AG08395 (cell line): Measurements from ENCODE around the gene PDIA2.
"Not testable (repeated sequence)": the region's sequence is repeated elsewhere in the genome, so short reads cannot be mapped to it uniquely, and the experiment has no call there.

ENCODE experiments used
- DNase-seq: peaks from one replicate; pipeline ENCODE4 v3.0.0; 2012; ENCODE audit warnings: mixed read lengths, low spot score

The PDIA2 gene

DNA sequence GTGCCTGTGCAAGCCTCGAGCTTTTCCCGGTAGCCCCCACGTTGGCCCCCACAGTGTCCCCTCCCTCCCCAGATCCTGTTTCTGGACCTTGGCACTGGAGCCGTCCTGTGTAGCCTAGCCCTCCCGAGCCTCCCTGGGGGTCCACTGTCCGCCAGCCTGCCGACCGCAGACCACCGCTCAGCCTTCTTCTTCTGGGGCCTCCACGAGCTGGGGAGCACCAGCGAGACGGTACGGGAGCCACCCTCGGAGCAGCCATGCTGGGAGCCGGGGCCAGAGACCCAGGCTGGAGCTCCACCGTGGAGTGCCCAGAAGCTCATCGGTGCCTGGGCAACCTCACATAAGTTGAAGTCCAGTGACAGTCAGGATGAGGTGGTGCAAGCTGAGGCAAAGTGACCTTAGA is 19.0 kb upstream of the PDIA2 start:
- DNase-seq, result no peak

DNA sequence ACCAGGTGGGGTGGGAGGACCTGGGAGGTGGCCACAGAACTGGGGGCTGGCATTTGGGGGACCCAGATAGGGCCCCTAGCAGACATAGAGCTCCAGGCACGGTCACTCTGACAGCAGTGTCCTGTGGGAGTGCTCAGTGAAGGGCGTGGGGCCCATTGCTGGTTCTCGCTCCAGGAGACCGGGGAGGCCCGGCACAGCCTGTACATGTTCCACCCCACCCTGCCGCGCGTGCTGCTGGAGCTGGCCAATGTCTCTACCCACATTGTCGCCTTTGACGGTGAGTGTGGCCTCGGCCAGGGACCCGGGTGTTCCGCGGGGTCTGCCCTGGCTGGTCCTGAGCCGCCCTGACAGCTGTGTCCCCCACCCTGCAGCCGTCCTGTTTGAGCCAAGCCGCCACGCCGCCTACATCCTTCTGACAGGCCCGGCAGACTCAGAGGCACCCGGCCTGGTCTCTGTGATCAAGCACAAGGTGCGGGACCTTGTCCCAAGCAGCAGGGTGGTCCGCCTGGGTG is 18.5 kb upstream of the PDIA2 start:
- no peak for DNase-seq

DNA sequence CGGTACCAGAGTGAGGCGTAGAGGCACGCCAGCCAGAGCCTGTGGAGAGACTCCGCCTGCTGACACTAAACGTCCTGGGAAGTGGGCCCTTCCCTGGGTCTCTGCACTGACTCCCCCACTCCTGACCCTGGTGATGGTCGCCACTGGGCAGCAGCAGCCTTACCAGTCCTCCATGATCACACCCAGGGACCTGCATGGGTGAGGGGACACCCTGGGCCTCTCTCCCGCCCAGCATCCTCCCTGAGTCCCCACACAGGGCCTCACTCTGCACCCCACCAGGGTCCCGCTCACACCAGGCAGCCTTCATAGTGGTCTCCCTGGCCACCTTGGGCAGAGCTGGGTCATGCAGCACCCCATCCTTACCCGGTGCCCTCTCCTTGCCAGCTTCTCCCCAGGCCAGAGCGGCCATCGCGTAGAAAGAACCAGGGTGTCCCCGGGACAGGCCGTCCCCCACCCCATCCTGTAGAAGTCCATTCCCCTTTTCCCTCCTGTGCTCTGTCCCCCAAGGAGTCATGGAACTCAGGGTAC is 17.9 kb upstream of the PDIA2 start:
- no peak for DNase-seq

DNA sequence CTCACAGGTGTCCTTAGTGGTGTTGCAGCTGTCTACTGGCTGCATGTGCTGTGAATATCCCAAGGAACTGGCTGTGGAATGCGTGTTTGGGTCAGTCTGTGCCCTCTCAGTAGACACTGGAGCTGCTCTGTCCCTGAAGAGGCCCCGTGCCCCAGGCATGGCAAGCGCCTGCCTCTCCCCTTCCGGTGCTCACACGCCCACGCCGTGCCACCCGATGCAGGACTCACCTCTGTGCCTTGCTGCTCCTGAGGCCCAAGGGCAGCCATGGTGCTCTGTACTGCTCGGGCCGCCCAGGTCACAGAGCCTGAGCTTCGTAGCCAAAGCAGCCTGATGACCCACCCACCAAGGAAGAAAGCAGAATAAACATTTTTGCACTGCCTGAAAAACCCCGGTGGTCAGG is 17.3 kb upstream of the PDIA2 start:
- DNase-seq, result no peak

DNA sequence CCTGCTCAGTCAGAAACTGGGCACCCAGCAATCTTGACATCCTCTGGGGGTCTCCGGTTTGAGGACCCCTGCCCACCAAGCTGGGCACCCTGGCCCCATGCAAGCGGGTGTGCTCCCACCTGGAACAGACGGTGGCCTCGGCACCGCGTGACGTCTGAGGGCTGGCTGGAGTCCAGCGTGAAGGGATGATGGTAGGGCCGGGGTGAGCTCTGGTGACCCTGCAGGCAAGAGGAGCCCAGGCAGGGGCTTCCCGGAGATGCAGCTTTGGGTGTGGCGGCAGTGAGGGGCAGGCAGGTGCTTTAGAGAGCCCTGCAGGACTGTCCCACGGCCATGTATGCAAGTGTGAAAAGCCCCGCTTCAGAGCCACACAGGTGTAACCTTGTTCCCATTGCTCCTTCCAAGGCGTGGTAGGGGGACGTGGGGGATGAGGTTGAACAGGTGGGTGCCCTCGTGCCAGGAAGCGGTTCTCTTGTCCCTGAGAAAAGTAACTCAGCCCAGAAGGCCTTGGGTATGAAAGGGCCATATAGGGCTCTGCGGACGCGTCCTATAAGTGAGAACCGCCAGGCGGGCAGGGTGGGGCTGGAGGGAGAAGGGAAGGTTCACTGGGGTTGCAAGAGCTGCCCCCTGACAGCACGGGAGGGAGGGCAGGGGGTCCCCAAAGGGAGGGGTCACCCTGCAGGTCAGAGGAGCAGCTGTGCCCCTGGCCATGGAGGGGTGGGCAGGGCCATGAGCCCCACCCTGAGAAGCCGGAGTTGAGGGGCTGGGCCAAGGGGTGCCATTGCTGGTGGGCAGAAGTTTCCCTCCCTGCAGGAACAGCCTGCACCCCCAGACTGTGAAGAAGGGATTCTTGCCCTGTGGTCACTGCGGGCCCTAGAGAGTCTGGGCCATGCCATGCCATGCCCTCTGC is 16.5 kb upstream of the PDIA2 start:
- no peak for DNase-seq

DNA sequence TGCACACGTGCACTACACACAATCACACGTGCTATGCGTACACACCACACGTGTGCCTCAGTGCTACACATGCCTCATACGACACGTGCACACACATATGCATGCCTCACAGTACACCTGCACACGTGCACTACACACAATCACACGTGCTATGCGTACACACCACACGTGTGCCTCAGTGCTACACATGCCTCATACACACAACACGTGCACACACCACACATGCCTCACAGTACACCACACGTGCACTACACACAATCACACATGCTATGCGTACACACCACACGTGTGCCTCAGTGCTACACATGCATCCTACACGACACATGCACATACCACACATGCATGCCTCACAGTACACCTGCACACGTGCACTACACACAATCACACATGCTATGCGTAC is 15.4 kb upstream of the PDIA2 start:
- DNase-seq, result not testable (repeated sequence)

DNA sequence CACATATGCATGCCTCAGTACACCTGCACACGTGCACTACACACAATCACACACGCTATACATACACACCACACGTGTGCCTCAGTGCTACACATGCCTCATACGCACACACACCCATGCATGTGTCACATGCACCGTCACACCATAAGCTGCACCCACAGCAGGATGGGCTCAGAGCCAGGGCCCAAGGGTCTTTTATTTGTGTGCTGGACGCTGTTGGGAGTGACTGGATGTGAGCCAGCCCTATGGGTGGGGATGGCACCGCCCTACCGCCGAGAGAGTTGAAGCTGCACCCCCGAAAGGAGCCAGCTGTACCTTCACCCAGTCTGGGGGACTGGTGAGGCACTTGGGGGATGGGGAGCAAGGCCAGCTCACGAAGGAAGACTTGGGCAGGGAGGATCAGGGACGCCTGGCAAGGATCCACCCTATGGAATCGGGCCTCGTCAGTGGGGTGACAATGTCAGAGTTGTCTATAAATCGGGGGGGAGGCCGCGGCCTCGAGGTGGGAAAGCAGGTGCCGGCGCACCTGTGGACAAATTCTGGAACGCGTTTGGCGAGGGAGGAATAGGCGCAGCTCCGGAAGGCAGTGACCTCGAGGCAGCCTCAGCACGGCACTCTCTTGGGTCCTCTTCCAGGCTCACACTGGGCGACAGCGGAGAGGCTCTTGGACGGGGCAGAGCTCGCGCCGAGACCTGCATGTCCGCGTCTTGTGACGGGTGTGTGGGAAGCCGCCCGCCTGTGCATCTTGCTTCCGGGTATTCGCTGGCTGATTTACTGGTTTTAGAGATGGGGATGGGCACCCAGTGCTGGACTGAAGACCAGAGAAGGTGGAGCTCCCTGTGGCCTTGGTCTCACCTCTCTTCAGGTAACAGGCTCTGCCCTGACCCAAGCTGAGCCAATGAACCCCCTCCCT is 14.6 kb upstream of the PDIA2 start:
- DNase-seq, result no peak

DNA sequence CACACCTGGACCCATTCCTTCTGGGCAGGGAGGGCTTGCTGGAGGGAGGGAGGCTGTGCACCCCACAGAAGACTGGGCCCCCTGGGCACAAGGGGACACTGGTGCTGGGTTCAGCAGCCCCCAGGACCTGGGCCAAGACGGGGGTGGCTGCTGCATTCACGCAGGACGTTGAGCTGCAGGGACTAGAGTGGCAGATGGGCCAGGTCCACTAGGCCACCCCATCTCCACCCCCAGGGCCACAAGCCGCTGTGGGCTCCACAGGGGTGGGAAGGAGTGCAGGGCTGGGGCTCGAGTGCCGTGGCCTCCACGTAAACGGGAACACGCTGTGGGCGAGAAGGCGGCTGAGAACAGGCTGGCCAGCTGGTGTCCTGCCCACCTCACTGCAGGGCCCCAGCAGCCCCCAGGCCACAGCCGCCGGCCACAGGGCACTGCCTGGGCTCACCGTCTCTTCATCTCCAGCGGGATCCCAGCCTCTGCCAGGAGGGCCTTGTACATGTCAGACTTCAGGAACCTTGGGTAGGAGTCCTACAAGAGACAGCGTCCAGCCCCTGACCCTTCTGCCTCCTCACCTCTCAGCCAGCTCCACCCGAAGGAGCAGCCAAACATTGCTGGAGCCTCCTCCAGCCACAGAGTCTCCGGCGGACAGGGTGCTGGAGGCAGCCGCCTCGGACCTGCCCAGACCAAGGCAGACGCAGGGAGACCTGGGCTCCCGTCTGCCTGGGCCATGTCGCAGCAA is 13.7 kb upstream of the PDIA2 start:
- DNase-seq, result no peak

DNA sequence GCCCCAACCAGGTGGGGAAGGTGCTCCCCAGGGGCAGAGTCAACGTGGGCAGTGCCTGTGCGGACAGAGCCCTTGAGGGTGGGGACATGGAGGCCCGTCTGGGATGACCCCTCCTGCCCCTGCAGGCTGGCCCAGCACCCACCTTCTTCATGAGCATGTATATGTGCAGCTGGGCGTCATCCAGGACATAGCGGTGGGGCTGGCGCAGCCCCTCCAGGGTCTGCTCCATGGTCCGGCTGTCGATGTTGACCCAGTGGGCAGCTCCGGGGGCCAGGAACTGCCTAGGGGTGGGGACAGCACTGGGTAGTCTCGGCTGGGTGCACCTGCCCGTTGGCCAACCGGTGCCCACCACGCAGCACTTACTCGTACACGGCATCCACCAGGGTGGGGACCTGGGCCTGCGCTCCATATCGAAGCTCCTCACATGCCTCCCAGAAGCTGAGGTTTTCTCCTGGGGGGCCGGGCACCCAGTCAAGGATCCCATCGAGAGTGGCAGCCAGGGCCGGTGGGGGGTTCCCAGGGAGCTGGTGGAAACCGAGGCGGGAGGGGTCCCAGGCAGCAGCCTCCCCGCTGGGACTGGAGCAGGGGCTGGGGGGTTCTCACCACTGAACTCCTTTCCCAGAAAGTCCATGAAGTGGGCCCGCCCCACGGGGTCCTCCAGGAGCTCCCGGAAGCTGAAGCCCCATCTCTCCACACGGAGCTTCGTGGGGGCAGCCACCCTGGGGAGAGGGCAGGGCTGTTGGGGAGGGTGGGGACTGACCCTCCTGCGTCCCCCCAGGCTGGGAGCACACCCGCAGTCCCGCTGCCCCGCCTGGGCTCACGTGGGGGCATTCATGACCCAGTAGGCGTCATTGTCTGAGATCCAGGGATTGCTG is 12.3 kb upstream of the PDIA2 start:
- DNase-seq, result no peak

DNA sequence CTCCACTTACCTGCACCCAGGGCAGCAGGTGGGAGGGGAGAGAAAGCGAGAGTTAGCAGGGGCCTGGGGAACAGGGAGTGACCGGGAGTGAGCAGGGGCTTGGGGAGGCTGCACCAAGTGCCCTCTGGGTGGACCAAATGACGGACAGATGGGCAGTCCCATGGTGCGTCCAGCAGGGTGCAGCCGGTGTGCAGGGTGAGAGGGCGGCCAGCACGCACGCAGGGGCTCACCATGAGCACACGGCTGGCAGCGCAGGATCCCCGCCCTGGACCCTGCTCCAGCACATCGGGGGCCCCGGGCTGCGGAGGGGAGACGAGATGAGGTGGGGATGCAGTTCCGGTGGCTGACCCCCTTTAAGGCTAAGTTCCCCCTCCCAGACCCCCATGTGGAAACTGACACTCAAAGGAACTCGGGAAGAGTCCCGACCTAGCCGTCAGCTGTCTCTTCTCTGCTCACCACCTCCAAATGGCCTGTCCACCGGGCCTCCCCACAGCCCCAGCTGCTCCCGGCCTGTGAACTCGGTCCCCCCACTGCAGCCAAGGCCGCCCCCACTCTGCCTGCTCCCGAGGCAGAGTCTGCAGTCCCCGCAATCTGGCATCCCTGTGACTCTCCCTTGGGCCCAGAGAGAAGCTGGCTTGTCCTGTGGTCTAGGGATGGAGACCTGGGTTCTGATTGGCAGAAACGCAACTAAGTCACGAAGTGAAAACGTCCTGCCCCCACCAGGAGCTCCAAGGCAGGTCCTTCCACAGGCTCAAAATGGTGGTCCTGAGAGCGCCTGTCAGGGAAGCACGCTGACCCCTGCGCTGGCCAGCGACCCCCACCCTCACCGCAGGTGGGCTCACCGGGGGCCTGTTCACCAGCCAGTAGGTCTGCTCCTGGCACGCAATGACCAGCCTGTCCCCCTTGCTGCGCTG is 10.1 kb upstream of the PDIA2 start:
- no peak for DNase-seq

DNA sequence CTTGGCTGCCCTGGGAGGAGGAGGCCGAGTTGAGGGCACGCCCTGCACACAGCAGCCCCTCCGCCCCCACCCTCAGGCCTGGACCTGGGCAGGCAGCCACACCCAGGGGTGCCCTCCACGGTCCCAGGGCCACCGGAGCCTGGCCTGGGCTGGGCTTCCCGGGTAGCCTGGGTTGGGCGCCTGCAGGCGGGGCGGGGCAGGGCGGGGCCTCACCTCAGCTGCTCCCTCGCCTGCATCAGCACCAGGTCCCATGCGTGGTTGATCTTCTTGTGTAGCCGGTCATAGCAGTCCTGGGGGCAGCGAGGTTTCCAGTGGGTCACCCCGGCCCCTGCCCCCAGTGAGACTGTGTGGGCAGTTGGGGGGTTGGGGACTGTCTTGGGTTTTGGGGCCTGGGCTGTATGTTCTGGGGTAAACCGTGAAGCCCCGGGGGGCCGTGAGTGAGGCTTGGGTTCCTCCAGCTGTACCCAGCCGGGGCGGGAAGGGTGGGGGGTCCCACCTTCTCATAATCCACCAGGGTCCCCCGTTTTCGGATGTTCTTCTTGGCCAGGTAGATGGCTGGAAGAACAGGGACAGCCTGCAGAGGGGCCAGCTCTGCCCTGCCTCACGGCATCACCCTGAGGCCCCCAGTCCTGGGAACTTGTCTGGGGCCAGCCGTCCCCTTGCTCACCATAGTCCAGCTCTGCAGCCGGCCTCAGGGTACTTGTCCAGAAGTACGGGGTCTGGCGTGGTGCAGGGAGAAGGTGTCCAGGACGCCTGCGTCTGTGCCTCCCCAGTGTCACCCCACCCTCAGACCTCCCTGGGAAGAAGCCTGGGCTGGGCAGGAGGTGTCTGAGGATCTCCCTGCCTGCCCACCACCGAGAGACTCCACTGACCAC is 9.2 kb upstream of the PDIA2 start:
- no peak for DNase-seq

DNA sequence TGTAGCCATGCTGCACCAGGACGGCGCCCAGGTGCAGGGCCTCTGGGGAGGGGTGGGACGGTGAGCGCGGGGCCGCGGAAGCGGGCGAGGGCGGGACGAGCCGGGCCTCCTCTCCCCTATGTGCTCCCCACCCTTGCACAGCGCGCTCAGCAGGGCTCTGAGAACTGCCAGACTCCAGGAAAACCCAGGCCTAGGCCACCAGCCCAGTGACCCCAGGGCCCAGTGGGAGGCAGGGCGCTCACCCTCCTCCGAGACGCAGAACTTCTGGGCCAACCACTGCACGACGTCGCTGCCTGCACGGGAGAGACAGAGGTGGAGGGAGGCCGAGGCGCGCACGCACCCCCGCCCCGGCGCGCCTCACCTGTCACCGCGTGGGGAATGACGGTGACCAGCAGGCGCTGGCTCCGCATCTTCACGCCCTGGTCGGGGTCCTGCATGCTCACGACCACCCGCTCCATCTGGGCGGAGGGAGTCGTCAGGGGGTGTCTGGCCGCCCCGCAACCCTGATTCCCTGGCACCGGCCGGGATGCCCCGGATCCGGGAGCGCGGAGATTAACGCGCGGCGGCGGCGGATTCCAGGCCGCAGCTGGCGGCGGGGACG is 7.8 kb upstream of the PDIA2 start:
- DNase-seq, result no peak

DNA sequence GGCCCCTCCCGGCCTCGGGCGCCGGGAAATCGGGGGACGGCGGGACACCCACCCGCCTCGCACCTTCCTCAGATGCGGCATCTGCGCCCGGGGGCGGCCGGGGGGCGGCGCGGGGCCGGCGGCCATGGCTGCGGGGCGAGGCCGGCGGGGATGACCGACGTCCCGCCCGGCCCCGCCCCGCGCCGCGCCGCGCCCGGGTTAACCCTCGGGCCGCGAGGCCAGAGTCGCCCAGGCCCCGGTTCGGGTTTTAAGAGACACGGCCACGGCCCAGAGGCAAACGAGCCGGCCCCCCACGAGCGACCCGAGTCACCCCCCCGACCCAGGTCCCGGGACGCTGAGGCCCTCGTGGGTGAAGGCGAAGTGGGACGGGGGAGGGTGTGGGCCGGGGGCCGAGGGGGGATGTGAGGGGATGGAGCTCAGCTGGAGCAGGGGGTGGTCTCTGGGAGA is 7.2 kb upstream of the PDIA2 start, which contains the start of gene RGS11:
TSS of gene RGS11 (minus strand) at position 159 of the 447 bp plus-strand sequence. CDS start at position 126, 33 bp downstream.
- DNase-seq, result peak; percentile 39

DNA sequence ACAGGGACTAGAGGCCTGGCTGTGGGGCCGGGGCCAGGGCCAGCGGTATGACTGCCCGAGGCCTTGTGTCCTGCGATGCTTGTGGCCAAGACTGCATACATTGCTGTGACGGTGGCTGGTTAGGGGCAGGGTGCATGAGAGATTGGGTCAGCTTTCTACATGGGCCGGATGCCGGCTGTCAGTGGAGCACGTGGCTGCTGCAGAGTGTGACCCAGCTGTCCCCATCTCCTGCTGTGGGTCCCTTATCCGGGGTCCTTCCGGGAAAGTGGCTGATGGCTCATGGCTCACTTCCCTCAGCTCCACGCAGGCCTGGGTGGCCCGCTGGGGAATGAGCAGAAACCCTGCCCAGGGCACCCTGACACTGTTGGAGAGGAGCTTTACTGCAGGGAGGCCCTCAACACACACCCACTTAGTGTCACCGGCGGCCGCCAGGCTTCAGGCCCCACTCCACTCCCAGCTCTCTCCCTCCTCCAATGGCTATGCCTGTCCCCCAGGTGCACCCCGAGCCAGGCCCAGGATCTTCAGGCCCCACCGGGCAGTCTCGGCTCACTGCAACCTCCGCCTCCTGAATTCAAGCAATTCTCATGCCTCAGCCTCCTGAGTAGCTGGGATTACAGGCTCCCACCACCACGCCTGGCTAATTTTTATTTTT is 6.4 kb upstream of the PDIA2 start:
- DNase-seq, result no peak

DNA sequence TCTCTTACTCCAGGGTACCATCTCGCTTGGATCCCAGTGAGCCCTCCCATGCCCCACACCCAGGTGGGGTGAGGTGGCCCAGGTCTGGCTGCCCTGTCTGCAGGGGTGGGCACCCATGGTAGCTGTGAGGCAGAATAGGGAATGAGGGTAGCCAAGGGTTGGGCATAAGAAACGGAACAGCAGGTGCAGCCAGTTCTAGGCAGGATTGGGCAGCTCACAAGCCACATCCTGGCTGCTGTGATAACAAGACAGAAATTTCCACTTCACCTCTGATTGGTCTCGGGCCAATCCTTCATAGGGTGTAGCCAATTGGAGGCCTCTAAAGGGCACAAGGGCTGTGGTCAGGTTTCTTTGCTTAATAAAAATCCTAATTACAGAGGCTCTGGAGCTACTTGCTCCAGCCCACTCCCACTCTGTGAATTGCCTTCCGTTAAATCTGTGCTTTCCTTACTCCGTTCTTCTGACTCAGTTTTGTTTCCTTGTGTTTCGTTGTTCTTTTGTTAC is 4.0 kb upstream of the PDIA2 start:
- no peak for DNase-seq

DNA sequence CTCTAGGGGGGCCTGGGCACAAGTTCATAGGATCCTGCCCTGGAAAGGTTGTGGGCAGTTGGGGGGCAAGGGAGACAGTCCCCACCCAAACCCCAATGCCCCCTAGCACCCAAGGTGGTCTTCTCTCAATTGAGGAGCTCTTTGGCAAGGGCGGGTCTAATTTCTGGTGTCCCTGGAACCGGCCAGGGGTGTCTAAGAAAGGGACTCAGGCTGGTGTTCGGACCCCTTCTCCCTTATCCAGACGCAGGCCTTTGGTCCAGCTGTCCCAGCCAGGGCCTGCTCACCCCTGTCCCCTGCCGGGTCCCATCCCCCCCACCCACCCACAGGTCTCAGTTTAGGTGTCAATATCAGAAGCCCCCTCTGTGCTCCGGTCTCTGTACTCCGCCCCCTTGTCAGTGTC is 3.4 kb upstream of the PDIA2 start:
- no peak for DNase-seq

DNA sequence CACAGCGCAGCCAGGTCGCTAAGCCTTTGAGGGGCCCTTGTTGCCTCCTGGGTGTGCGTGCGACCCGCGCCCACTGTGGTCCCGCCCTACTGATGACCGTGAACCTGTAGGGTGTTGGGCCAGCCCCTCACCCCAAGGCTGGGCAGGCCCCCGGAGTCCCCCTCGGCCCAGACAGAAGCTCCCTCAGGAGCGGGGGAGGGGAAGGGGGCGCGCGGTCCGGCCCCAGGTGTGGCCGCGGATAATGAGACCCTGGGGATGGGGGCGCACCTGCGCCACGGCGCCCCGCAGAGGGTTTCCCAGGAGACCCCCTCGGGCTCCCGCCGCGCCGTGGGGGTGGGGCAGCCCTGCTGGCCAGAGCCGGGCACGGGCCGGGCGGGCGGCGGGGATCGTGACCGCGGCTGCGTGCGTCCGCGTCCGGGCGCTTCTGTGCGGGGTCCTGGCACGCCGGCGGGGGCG is 2.9 kb upstream of the PDIA2 start:
- no peak for DNase-seq
